ENCODE measurements around the gene NCCRP1. TPM values are rescaled to one million over a fixed set of nuclear protein-coding genes. Genes with fewer than 3 reads are reported as not detected.
A peak's percentile ranks its signal among the peaks of the same experiment; 100 is the strongest.

NCCRP1 gene
- total RNA-seq, 1 experiment from 2014 or later, result 23.2 TPM

DNA sequence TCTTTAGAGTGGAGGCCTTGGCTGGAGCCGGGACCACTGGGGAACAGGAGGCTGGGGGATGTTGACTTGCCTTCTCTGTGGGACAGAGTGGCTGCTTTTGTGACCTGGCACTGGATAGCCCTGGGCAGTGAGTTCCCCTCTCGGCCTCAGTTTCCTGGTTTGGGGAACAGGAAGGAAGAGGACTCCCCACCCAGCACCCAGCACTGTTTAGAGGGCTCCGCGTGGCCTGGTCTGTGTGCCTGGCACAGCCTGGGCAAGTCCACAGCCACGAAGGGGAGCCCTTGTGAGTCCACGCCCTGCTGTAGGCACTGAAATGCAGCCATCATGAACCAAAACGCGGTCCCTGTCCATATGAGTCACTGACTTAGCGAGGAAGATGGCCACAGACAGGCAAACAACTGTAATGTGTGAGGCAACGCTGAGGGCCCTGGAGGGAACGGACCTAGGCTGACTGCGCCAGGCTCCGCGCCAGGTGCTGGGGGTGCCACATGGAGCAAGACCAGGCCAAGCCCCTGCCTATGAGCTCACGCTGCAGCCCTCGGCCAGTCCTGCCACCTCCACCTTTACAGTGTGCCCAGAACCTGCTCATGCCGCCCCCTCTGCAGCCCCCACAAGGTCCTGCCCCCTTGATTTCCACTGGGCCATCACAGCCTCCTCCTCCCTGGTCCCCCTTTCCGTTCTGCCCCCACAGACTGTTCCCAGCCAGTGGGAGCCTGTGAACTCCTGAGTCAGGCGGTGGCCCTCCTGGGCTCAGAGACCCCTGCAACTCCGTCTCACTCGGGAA, 35.7 kb upstream of the NCCRP1 start:
- no peak overlapping the region for H3K4me2 ChIP-seq
- BruUV-seq (replicated peaks), result no TSS peak
- POLR2A ChIA-PET (ENCODE audit: unreplicated experiment), result no interaction called here
- H4K20me1 ChIP-seq (ENCODE audit: insufficient read depth), result peaks cover 47% of the 10 kb centered on the region
- H3K9me2 ChIP-seq (ENCODE audit: insufficient read depth), result no peaks in the 10 kb centered on the region
- H3F3A ChIP-seq (ENCODE audit: insufficient read depth, low read depth), result peaks cover 14% of the 10 kb centered on the region; the same call in 1 of the 2 replicates
- no peak overlapping the region for H3K4me3 ChIP-seq
- CTCF ChIA-PET, result interaction anchor here (0.5 kb wide), 1 partner anchor 984 kb away, joined by 7 read pairs; no protein-coding TSS in a partner anchor
- no peaks in the 10 kb centered on the region for H3K27me3 ChIP-seq (ENCODE audit: insufficient read depth, low read depth)
- TF ChIP-seq EZH2 (IDR thresholded peaks at IDR 0.05; ENCODE audit: low read depth) (no peak), CTCF (conservative IDR thresholded peaks at IDR 0.05) (no peak)
- peak in 1 of 2 experiments; percentile 25 for DNase-seq
- no peak overlapping the region for H2AFZ ChIP-seq
- peaks cover 54% of the 10 kb centered on the region for H3K79me2 ChIP-seq (ENCODE audit: low read depth)
- intact Hi-C loops (cut with micrococcal nuclease; ENCODE audit: unreplicated experiment), result no loop called here
- H3K36me3 ChIP-seq (ENCODE audit: low read depth), result no peaks in the 10 kb centered on the region
- no peak overlapping the region for H3K27ac ChIP-seq
- H3K9me3 ChIP-seq (ENCODE audit: insufficient read depth, low read depth), result no peaks in the 10 kb centered on the region
- H3K4me1 ChIP-seq (replicated peaks; ENCODE audit: insufficient read depth), result peaks cover 20% of the 10 kb centered on the region

GRCh38 chr19:39162441-39163043, 34.2 kb upstream of the NCCRP1 start:
- no peaks in the 10 kb centered on the region for H3K27me3 ChIP-seq (ENCODE audit: insufficient read depth, low read depth)
- CTCF ChIA-PET, result no interaction called here
- no peaks in the 10 kb centered on the region for H3K36me3 ChIP-seq (ENCODE audit: low read depth)
- no peak overlapping the region for H2AFZ ChIP-seq
- H3K79me2 ChIP-seq (ENCODE audit: low read depth), result peaks cover 40% of the 10 kb centered on the region
- no peak overlapping the region for H3K27ac ChIP-seq
- no TSS peak for BruUV-seq (replicated peaks)
- no peak for TF ChIP-seq EZH2 (IDR thresholded peaks at IDR 0.05; ENCODE audit: low read depth)
- TF ChIP-seq CTCF (conservative IDR thresholded peaks at IDR 0.05), result no peak
- no peaks in the 10 kb centered on the region for H3K9me3 ChIP-seq (ENCODE audit: insufficient read depth, low read depth)
- H3K4me2 ChIP-seq, result no peak overlapping the region
- peaks cover 26% of the 10 kb centered on the region for H3F3A ChIP-seq (ENCODE audit: insufficient read depth, low read depth)
- no peaks in the 10 kb centered on the region for H3K9me2 ChIP-seq (ENCODE audit: insufficient read depth)
- no peak for DNase-seq
- peaks cover 44% of the 10 kb centered on the region for H4K20me1 ChIP-seq (ENCODE audit: insufficient read depth)
- no peak overlapping the region for H3K4me3 ChIP-seq
- H3K4me1 ChIP-seq (replicated peaks; ENCODE audit: insufficient read depth), result peaks cover 23% of the 10 kb centered on the region
- intact Hi-C loops (cut with micrococcal nuclease; ENCODE audit: unreplicated experiment), result no loop called here
- POLR2A ChIA-PET (ENCODE audit: unreplicated experiment), result no interaction called here

GRCh38 chr19:39163621-39164020, 33.1 kb upstream of the NCCRP1 start:
- BruUV-seq (replicated peaks), result no TSS peak

More at GRCh38 chr19:39163621-39164020, 33.1 kb upstream of the NCCRP1 start:
- H3F3A ChIP-seq (ENCODE audit: insufficient read depth, low read depth), result peaks cover 26% of the 10 kb centered on the region
- H3K9me3 ChIP-seq (ENCODE audit: insufficient read depth, low read depth), result no peaks in the 10 kb centered on the region
- no peak overlapping the region for H3K27ac ChIP-seq
- ChIA-PET CTCF (no interaction called here), POLR2A (ENCODE audit: unreplicated experiment) (no interaction called here)
- H3K79me2 ChIP-seq (ENCODE audit: low read depth), result peaks cover 38% of the 10 kb centered on the region
- H4K20me1 ChIP-seq (ENCODE audit: insufficient read depth), result peaks cover 44% of the 10 kb centered on the region
- no peak overlapping the region for H3K4me2 ChIP-seq
- H2AFZ ChIP-seq, result no peak overlapping the region
- H3K4me1 ChIP-seq (replicated peaks; ENCODE audit: insufficient read depth), result peaks cover 33% of the 10 kb centered on the region
- no peak for DNase-seq
- no peaks in the 10 kb centered on the region for H3K9me2 ChIP-seq (ENCODE audit: insufficient read depth)
- no peaks in the 10 kb centered on the region for H3K36me3 ChIP-seq (ENCODE audit: low read depth)
- H3K4me3 ChIP-seq, result no peak overlapping the region
- no peaks in the 10 kb centered on the region for H3K27me3 ChIP-seq (ENCODE audit: insufficient read depth, low read depth)
- TF ChIP-seq CTCF (conservative IDR thresholded peaks at IDR 0.05), result no peak
- TF ChIP-seq EZH2 (IDR thresholded peaks at IDR 0.05; ENCODE audit: low read depth), result no peak
- intact Hi-C loops (cut with micrococcal nuclease; ENCODE audit: unreplicated experiment), result no loop called here

All from PC-9 (cell line).